Mesenteric fat pad (tissue), 1 donor: ENCODE results near the gene TTC39C. TPM values are rescaled to one million over a fixed set of nuclear protein-coding genes. Genes with fewer than 3 reads are reported as not detected.

Experiments
- DNase-seq: peaks from one replicate; pipeline ENCODE4 v3.0.0-alpha.2; 2020; ENCODE audit warnings: low spot score
- total RNA-seq: library from RNA; stranded (reverse); fragmentation: NEBNext Ultra II Directional; extraction: Animal tissue kit (Norgen Biotek cat#: 25700); gene quantifications from one replicate; pipeline ENCODE4 v1.2.1, GENCODE V29; 2021
- donor health status: DM: yes; HTN: yes; CAD: no.

Gene TTC39C
- total RNA-seq, 1 donor from 2014 or later: 46.7 TPM

DNA sequence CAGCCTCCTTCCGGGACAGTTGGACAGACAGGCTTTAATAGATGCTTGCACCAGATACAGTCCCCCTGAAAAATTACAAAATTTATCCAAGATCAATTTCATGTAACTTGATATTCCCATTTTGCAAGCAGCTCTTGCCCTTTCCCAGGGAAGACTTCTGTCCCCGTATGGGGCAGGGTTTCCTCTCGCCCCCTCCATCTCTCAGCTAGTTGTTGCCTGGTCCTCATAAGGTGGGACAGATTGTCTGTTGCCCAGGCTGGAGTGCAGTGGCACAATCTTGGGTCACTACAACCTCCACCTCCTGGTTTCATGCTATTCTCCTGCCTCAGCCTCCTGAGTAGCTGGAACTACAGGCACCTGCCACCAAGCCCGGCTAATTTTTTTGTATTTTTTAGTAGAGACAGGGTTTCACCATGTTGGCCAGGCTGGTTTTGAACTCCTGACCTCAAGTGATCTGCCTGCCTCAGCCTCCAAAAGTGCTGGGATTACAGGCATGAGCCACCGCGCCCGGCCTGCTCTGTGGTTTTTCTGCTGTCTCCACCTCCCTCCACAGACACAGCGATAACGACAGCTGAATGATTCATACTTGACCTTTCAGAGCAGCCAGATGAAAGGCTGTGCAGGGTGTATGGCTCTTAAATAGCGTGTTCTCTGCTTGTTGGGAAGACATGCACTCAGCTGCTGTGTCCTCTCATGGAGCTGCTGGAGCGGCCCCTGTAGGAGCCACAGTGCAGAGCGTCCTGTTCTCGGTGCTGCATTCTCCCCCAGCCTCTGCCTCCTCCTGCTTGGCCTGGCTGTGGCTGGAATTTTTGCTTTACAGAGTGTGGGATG, 61.4 kb downstream of the TTC39C start:
- no peak for DNase-seq

DNA sequence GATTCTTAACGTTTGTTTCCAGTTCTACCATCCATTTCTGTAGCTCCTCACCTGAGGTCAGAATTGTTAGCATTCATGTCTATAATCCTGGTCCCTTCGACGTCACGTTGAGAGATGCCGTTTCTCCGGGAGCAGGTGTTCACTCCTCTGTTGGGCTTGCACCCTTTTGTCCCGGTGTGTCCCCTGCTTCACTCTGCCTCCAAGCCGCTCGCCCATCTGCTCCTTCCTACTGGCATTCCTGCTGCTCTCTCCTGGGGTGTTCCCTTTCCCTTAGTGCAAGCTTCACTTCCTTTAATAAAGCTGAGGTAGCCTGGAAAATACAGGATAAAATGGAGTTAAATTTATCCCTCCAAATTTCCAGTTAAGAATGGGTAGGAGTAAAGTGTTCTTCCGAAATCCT, 62.4 kb downstream of the TTC39C start:
- DNase-seq: no peak

DNA sequence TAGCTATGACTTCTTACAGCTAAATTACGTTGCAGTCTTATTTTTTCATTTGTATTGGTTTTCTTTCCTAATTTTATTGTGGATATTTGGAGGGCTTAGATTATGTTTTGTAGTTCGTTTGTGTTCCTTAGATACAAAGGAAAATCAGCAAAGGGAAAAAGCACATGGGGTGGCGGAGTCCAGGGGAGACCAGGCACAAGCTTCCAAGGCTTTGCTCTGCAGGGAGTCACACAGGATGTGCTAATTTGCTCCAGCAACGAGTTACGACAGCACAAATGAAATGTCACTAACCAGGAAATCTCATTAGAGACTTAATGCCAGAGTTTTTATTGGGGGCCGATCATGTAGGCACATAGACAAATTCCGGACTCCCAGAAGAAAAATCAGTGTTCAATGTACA, 63.8 kb downstream of the TTC39C start:
- DNase-seq: no peak

DNA sequence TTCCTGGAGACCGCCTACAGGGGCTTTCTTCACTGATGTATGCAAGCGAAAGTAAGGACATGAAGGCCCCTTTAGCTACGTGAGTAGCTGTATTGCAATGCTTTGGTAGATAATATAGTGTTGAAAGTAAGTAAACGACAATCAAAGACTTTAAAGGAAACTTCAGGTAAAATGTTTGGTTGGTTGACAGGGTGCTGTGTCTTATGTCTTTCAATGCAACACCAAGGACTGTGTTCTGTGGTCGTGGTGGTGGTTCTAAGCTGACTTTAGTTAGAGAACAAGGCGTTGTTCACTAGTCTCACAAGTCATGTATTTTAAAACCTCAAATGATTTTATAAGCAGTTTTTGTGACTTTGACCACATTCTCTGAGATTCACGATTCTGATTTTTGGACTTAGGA, 66.3 kb downstream of the TTC39C start:
- DNase-seq: no peak

DNA sequence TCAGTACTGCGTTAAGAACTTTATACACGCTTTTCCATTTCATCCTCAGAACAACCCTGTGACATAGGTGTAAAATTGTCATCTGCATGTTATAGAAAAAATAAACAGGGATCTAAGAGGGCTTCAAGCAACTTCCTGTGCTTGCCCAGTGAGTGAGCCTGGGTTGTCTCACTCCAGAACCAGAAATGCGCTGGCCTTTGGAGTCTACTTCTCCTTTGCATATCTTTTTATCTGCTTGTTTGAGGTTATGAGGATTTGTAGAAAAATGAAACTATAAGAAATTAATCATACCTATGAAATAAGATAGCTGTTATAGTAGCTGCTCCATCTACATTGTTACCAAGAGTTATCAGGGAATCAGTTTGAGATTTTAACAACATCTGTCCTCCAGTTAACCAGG, 69.0 kb downstream of the TTC39C start:
- DNase-seq: no peak

DNA sequence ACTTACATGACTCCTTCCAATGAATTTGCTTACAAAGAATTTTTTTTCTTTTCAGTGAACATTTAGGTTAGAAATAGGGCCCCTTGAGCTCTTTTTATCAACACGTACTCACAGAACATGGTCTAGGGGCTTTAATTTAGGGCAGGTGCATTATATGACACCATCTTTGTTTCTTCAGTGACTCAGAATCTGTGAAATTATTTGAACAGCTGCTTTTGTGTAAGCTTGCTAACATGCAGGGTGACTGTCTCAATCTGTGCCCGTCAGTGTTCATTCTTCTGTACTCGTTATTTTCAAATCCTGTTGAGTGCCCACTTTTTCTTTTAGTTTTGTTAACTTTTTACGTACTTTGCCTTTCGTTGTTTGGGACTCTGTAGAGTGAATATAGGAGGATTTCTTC, 71.5 kb downstream of the TTC39C start:
- no peak for DNase-seq

DNA sequence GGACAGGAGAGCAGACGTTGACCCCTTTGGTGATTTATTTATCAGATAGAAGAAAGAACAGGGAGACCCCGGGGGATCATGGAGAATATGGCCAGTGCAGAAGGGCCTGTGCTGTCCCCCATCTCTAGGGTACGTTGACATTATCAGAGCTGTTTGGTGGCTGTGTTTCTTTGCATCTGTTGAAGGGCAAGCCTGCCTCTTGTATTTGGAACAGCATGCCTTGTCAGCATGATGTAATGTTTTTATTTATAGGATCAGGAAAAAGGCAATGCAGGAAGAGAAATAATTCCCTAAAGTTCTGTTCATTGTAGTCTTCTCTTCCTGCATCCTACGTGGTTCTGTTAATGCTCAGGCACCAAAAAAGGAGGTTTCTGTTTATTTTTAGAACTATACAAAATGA, 74.5 kb downstream of the TTC39C start:
- DNase-seq: no peak

DNA sequence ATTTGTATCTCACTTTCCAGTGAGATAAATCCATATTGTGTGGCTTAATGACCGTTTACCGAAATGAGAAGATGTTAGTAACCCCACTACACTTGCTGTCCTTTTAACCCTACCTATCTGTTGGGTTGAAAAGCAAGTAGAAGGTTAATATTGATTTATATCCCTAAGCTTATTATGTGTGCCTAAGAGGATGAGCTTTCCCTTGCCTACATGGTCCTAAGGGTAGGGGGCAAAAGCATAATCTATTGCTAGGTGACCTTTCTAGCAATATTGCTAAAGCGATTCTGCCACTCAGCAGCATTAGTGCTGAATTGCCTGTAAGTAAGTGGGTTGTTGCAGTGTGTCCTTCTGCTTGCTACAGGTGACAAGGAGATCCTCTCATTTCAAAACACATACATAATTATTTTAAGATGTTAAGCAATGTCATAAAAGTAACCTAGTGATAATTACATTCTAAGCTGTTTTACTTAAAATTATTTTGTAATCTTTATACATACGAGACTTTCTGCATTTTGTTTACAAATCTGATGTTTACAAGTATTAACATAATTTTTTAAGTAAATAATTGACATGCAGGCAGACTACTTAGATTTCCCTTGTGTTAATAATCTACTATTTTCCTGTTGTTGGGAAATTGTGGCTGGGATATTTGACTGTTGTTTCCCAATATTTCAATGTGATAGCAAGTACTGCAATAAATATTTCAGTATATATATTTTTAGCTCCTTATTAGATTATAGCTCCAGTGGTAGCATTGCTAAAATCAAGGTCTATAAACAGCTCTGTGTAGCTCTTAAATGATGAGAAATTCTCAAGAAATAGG, 75.2 kb downstream of the TTC39C start:
- DNase-seq: no peak

DNA sequence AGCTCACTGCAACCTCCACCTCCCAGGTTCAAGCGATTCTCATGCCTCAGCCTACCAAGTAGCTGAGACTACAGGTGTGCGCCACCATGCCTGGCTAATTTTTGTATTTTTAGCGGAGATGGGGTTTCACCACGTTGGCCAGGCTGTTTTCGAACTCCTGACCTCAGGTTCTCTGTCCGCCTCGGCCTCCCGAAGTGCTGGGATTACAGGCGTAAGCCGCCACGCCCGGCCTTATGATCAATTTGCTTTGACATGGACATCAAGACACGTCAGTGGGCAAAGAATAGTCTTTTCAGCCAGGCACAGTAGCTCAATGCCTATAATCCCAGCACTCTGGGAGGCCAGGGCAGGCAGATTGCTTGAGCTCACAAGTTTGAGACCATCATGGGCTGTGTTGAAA, 76.3 kb downstream of the TTC39C start:
- no peak for DNase-seq

DNA sequence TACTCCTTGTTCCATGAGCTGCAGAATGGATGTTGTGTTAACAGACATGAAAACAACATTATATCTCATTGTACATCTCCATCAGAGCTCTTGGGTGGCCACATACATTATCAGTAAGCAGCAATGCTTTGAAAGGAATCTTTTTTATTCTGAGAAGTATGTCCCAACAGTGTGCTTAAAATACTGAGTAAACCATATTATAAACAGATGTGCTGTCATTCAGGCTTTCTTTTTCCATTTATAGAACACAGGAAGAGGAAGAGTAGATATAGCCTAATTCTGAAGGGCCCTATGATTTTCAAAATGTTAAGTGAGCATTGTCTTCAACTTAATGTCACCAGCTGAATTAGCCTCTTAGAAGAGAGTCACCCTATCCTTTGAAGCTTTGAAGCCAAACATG, 80.0 kb downstream of the TTC39C start:
- no peak for DNase-seq

DNA sequence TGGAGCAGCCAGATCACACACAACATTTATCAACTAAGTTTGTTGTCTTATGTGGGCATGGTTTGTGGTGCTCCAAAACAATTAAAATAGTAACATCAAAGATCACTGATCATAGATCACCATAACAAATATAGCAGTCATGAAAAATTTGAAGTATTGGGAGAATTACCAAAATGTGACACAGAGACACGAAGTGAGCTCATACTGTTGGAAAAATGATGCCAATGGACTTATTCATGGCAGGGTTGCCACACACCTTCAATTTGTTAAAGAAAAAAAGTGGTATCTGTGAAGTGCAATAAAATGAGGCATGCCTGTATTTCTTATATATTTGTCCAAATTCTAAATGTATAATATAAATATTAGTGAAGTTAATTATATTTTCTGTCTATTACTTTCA, 81.4 kb downstream of the TTC39C start:
- DNase-seq: no peak

DNA sequence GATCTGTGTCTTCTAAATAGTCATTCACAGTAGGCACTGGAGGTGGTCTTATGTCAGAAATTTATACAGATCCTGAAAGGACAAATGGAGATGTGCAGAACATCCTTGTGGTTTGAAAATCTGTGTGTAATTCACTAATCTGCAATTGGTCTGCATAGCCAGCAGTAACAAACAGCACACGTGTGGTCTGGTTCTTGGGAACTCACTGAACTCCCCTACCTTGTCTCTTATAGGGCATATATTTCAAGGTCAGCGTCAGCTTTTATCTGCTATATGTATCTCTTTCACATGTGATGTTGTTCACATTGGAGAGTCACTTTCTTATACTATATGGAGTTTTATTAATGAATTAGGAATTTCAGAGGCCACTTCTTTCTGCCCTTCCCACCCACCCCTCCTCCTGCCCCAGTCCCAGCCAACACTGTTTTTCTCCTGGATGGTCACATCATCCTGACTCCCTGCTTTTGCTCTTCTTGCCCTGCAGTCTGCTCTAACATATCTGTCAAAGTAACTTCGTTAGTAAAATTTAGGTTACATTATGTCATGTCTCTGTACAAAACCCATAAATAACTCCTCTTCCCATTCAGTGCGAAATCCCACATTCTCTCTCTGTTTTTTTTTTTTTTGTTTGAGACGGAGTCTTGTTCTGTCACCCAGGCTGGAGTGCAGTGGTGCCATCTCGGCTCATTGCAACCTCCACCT, 88.9 kb downstream of the TTC39C start:
- DNase-seq: no peak

DNA sequence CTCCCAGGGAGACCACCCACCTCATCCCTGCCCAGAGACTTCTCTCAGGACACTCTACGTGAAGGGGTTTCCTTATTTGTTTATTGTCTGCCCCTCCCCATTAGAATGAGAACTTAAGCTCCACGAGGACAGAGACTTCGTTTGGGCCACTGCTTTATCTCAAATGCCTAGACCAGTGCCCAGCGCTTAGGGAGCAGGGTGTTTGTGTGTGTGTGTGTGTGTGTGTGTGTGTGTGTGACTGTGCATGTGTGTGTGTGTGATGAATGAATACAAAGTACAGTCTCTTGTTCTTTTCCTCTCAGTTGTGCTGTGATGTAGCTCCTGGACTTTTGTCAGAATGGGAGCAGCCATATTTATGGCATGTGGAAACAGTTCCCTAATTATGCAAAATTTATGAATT, 89.9 kb downstream of the TTC39C start:
- DNase-seq: no peak

DNA sequence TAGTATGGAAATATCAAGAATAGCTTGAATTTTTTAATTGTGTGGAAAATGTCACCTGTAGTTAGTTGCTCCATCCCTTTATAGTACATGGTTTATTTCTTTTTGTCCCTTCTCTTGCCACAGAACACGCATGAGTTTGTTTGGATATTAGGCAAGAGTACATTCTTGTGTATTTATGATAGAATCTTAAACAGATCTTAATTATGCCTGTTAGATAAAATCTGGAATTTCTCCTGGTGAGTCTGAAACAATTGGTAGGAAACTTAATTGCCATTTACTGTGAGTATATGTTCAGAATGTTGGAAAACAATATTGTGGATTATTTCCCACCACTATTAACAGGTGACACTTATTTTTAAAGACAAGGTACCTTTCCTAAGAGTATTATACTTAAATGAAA, 94.1 kb downstream of the TTC39C start:
- no peak for DNase-seq

DNA sequence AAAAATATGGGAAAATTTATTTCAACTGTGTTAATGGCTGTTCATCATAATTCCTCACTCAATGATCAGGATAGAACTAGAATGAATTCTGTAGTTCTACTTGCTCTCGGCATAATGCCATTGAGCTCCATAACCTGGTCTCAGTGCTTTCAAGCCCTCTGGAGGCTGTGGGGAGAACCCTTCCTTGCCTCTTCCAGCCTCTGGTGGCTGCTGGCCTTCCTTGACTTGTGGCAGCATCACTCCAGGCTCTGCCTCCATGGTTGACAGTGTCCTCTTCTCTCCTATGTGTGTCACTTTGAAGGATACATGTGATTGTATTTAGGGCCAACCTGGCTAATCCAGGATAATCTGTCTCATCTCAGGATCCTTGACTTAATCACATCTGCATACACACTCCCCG, 97.4 kb downstream of the TTC39C start:
- no peak for DNase-seq

DNA sequence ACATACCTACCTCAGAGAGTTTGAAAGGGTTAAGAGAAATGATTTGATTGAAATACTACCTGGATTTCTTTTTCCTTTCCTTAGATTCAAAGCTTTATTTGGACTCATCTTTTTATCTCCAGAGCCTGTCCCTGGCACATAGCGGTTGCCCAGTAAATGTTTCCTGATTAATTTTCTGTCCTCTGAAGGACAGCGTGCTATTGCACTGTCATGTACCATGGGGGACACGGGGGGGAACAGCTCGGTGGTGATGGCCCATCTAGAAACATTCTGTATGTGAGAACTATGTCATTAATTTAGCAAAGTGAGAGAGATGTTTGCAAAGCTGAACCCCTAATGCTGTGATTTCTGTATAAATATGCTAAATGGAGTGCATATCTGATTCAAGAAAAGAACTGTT, 97.9 kb downstream of the TTC39C start:
- DNase-seq: no peak

DNA sequence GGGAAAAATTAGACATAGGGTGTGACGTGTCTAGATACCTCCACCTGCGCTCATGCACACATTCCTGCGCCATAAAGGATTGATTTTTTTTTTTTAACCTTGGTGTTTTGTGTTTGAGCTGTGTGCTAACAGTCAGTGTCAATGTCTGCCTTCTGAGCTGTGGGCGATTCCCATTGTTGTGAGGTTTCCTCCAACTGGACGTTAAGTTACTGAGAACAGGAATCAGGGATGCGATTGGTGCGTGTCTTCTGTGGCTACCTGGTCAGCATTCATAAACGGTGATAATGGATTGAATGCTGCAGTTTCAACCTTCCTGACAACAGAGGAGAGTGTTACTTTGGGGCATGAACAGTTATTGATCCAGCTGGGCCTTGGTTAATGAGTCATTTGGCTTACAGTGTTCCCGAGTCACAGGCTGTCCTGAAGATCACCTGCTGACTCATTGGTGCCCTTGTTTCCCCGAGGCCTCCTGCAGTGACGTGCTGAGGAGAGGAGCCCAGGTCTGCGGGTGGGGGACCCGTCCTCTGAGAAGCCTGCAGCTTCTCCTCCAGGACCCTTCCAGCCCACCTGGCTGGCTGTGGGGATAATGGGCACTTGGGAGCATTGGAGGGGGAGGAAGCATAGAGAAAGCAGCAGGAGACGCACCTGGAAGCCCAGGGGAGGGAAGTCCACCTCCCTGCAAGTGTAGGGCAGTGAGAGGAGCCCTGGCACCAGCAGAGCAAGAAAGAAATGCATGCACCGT, 98.5 kb downstream of the TTC39C start:
- no peak for DNase-seq

DNA sequence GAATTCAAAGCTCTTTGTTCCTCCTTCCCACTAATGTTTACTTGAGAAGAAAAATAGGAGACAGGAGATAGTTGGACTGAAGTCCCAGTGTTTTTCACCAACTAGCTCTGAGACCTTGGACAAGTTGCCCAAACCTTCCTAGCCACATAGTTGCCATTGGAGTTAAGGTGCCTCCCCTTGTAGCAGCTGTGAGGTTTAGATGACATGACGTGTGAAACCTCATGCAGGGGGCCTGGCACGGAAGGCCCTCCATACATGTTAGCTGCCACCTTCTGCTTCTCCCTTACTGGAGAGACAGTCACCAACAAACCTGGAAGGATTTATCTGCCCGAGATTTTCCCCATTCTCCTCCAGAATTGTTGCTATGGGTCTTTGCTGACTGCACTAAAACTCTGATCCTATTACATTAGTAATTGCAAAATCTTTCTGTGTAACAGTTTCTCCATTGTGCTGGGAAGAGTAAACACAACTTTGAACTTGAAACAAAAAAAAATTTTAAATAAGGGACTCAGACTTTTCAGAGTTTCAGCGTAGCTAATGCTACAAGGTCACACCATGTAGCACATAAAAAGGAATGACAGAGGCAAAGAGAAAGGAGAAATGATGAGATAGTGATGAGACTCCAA, 100.5 kb downstream of the TTC39C start:
- DNase-seq: no peak

DNA sequence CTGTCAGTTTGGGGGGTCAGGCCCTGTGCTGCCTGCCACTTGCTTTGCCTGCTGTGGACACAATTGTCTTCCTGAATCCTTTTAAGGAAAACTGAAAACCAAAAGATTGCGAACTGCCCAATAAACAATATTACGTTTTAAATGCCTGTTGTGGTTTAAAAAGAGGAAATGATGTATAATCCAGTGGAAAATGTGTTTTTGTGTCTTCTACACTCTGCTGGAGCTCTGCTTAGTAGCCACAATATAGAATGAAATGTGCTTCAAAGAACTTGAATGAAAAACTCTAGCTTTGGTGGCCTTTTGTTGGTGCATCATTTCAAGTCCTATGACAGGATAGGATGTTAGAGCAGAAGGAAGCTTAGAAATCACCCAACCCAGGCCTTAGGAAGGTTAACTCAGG, 101.1 kb downstream of the TTC39C start:
- no peak for DNase-seq

DNA sequence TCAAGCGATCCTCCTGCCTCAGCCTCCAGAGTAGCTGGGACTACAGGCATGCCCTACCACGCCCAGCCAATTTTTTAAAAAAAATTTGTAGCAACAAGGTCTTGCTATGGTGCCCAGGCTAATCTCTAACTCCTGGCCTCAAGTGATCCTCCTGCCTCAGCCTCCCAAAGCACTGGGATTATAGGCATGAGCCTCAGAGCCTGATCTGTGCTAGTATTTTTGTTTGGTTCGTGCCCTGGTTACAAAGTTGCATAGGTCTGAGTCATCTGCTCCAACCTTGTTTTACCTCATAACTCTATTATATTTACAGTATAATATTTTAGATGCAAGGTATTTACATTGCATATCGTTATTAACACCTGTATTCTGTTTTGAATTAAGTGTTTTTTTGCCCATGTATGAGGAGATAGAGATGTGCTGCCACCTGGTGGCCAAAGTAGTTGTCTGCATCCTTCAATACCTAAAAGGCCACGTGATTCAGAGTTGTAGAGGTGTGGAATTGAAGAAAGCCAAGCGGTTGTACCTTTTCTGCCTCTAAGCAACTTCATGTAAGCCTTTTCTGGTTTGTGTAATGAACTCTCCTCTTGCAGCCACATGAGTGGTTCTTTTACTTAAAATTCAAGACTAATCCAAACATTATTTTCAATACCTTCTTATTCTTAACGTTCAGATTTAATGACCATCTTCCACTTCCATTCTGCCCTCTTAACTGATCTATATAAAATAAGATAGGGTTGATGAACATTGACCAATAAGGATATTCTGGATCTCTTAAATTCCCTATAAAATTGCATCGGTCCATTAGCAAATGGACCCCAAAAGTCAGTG, 104.4 kb downstream of the TTC39C start:
- no peak for DNase-seq
